Ectodermal cell (in vitro differentiated cells): ENCODE measurements around the gene SEZ6.

Experiments used
- H3K27ac ChIP-seq: 2 replicates; pipeline ENCODE4 v1.7.0; 2013; ENCODE audit warnings: mild to moderate bottlenecking, low read depth, low read length; ENCODE audit not compliant: insufficient read depth, poor library complexity, severe bottlenecking
- H3K27me3 ChIP-seq: 2 replicates; pipeline ENCODE4 v1.7.0; 2013; ENCODE audit warnings: mild to moderate bottlenecking, low read length; ENCODE audit not compliant: insufficient read depth, control insufficient read depth, poor library complexity, severe bottlenecking
- H3K36me3 ChIP-seq: one replicate; pipeline ENCODE4 v1.7.0; 2013; ENCODE audit warnings: low read length; ENCODE audit not compliant: control insufficient read depth, insufficient read depth
- H3K4me1 ChIP-seq: one replicate; pipeline ENCODE4 v1.7.0; 2013; ENCODE audit warnings: low read length; ENCODE audit not compliant: control insufficient read depth, insufficient read depth
- H3K4me3 ChIP-seq: 2 replicates; pipeline ENCODE4 v1.7.0; 2013; ENCODE audit warnings: low read depth, low read length, control low read depth; ENCODE audit not compliant: insufficient read depth
- H3K9me3 ChIP-seq: 2 replicates; pipeline ENCODE4 v1.7.0; 2013; ENCODE audit warnings: mild to moderate bottlenecking, low read length, moderate library complexity; ENCODE audit not compliant: control insufficient read depth
- WGBS, 2 experiments: methylation state at CpG; one replicate each; pipeline ENCODE4 v1.1.7; 2013; ENCODE audit warnings: missing lambda C conversion rate in 2 of 2; 5-methylcytosine and 5-hydroxymethylcytosine counted together

Gene SEZ6

DNA sequence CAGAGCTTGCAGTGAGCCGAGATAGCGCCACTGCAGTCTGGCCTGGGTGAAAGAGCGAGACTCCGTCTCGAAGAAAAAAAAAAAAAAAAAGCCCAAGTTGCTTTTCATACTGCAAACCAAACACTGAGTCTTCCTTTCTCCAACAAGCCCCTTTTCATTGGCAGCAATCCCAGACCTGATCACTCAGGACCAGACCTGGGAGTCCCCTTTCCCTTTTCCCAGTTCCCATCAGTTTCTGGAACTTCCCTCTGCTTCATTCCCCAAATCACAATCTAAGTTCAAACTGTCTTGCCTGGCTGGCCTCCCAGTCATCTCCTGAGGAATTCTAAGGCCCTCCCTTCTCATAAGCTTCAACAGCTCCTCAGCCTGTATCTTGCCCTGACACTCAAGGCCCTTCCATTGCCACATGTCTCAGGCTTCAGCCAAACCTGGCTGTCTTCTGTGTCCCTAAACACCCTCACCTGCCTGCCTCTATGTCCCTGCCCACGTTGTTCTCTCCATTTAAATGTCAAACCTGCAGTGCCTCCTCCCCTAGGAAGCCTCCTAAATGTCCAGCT, 42.7 kb downstream of the SEZ6 start:
- Histone ChIP-seq H3K27me3 (no peaks in the 10 kb centered on the region), H3K9me3 (no peaks in the 10 kb centered on the region), H3K4me3 (no peak overlapping the region), H3K27ac (no peak overlapping the region), H3K4me1 (peaks cover 5% of the 10 kb centered on the region), H3K36me3 (no peaks in the 10 kb centered on the region)
- WGBS, 2 experiments, result 84% methylated on average over 6 of the region's 6 CpGs

DNA sequence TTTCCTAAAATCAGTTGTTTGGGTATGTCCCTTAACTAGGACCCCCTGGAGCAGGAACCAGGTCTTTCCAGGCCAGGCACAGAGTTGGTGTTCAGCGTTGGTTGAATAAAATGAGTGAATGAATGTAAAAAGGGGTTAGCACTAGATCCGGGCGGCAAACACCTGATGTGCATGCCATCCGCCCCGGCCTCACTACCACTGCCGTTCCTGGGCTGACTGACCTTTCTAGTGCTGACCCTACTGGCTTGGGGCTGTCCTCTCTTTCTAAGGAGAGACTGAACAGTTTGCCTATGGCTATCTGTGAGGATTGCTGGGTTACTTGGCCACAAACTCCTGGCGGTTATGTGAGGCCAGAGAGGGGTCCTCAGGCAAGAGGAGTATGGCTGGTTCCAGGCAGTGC, 44.4 kb downstream of the SEZ6 start:
- H3K27me3 ChIP-seq, result no peaks in the 10 kb centered on the region
- no peaks in the 10 kb centered on the region for H3K4me1 ChIP-seq
- no peaks in the 10 kb centered on the region for H3K9me3 ChIP-seq
- no peak overlapping the region for H3K27ac ChIP-seq
- H3K36me3 ChIP-seq, result no peaks in the 10 kb centered on the region
- no peak overlapping the region for H3K4me3 ChIP-seq
- WGBS, 2 experiments, result 95 to 96% methylated on average over 7 of the region's 7 CpGs

DNA sequence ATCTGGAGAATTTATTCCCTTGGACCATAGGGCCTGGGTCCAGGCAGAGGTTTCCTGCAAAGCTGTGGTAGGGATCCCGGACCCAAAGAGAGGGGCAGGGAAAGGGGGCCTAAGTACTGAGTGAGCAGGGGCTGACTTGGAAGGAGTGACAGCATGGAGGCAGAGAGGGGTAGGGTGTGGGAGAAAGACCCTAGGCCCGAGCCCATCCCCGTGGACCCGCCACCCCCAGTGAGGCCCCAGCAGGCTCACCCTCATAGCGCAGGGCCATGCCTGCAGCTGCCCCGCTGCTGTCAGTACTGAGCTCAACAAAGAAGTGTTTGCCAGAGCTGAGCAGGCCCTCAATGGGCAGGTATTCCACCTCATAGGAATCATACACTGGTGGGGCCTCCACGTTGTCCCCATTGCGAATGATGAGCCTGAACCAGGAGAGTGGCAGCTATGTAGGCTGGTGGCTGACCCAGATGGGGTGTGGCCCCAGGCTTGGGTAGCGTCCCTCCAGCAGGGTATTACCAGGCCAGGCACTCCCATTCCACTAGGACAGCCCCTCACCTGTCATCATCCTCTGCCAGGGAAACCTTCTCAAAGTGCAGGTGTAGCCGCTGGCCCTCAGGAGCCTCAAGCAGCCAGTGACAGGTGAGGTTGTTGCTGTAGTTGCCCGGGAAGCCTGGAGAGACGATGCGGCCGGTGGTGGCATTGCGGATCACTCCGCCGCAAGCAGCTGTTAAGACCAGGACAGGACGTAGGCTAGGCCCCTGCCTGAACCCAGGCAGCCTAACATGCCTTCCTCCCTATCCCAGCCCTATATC, 45.4 kb downstream of the SEZ6 start:
- WGBS, 2 experiments, result 95 to 96% methylated on average over 18 of the region's 18 CpGs
- Histone ChIP-seq H3K27ac (no peak overlapping the region), H3K36me3 (no peaks in the 10 kb centered on the region), H3K4me1 (no peaks in the 10 kb centered on the region), H3K4me3 (no peak overlapping the region), H3K27me3 (no peaks in the 10 kb centered on the region), H3K9me3 (no peaks in the 10 kb centered on the region)

DNA sequence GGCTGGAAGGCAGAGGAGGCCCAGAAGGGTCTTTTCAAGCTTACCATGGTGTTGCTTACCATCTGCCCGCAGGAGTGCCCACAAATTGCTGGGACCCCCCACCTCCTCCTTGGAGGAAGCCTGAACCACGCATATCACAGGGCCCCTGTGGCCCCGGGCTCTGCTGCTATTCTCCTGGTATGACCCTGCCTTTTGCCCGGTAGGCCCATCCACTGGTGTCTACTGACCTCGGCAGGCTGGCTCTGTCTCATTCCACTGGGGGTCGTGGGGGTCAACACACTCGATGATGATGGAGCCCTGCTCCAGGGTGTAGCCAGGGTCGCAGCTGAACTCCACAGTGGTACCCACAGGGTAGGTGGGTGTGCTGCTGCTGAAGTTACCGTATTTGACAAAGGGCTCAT, 46.4 kb downstream of the SEZ6 start:
- Histone ChIP-seq H3K9me3 (no peaks in the 10 kb centered on the region), H3K27me3 (no peaks in the 10 kb centered on the region), H3K4me3 (no peak overlapping the region), H3K4me1 (no peaks in the 10 kb centered on the region), H3K36me3 (no peaks in the 10 kb centered on the region), H3K27ac (no peak overlapping the region)
- 90 to 91% methylated on average over 9 of the region's 9 CpGs for WGBS, 2 experiments

DNA sequence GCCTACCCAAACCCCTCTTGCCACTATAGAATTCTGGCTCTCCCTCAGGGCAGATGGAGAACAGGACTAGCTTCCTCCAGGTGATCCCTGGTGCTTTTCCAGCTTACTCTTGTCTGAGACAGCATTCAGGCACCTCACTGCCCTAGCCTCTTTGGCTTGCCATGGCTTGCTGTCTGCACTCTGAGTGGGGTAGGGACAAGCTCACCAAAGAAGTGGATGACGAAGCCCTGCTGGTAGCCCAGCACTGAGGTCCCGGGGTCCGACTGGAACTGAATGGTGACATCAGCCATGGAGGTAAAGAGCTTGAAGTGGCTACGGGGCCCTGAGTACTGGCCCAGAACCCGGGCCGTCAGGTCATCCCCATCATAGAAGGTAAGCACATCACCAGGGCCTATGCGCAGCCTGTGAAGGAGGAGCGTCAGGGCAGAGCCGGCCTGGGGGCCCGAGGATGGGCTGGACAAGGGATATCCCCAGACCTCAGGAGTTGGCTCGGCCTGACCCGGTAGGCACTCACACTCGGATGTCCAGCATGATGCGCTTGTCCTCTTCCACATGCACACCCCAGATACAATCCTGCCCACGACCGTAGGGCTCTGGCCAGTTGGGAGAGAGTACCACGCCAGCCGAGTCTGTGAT, 46.9 kb downstream of the SEZ6 start:
- Histone ChIP-seq H3K27ac (no peak overlapping the region), H3K4me1 (no peaks in the 10 kb centered on the region), H3K27me3 (no peaks in the 10 kb centered on the region), H3K9me3 (no peaks in the 10 kb centered on the region), H3K36me3 (no peaks in the 10 kb centered on the region), H3K4me3 (no peak overlapping the region)
- WGBS, 2 experiments, result 94% methylated on average over 18 of the region's 18 CpGs

DNA sequence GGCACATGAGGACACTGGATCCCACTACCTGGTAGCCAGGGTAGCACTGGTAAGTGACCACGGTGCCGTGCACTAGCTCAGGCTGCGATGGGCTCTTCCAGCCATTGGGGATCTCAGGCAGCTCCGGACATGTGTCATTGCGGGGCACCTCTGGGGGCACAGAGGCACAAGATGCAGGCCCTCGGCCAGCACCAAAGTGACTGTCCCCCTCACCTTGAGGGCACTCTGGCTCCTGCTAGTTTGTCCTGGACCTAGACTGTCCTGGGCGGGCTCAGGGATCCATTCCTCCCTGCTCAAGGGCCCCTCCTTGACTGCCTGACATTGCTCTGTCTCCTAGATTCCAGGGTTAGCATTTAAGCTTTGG, 47.9 kb downstream of the SEZ6 start:
- Histone ChIP-seq H3K4me3 (no peak overlapping the region), H3K36me3 (no peaks in the 10 kb centered on the region), H3K4me1 (peaks cover under 1% of the 10 kb centered on the region), H3K27me3 (no peaks in the 10 kb centered on the region), H3K27ac (no peak overlapping the region), H3K9me3 (no peaks in the 10 kb centered on the region)
- 93 to 97% methylated on average over 7 of the region's 7 CpGs for WGBS, 2 experiments

DNA sequence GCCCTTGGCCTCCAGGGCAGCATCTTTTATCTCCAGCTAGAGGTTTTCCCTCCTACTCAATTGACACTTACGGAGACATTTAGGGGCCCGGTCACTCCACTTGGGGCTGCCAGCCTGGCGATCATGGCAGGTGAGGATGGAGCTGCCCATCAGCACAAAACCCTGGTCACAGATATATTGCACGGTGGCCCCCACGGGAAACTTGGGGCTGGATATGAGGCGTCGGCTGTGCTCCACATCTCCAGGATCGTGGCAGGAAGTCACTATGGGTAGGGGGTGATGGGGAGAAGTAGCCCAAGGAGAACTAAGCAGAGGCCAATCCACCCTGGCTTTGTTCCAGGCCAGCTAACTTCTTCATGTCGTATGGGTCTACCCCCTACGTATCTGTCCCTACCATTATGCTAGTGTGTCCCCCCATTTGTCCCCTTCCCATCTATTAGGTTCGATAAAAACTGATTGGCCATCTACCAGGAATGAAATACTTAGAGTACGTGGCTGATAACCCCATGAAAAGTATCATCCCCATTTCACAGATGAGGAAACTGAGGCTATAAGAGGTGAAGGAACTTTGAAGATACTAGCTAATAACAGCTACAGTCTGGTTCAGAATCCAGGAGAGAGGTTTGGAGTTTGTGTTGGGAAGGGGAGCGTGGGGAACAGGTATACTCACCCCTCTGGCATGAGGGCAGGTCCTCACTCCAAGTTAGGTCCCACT, 48.4 kb downstream of the SEZ6 start:
- Histone ChIP-seq H3K9me3 (no peaks in the 10 kb centered on the region), H3K27me3 (no peaks in the 10 kb centered on the region), H3K4me1 (peaks cover 5% of the 10 kb centered on the region), H3K36me3 (no peaks in the 10 kb centered on the region), H3K27ac (no peak overlapping the region), H3K4me3 (no peak overlapping the region)
- 93 to 94% methylated on average over 13 of the region's 13 CpGs for whole genome bisulfite sequencing, 2 experiments

DNA sequence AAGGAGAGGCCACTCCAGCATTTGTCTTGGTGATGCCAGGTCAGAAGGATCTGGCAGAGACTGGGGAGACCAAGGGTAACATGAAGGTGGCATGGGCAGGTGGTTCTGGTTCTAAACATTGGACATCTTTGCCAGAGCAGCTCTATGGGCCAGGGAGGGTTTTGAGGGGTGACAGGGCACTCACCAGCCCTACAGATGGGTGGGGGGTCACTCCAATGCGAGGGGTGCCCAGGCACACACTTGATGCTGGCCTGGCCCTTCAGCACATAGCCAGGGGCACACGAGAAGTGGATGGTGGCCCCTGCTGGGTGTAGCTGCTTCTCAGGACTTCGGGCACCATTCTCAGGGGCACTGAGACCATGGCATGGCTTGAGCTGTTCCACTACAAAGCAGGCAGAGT, 49.0 kb downstream of the SEZ6 start:
- no peaks in the 10 kb centered on the region for H3K27me3 ChIP-seq
- H3K27ac ChIP-seq, result no peak overlapping the region
- whole genome bisulfite sequencing, 2 experiments, result 92 to 95% methylated on average over 3 of the region's 3 CpGs
- H3K9me3 ChIP-seq, result no peaks in the 10 kb centered on the region
- no peak overlapping the region for H3K4me3 ChIP-seq
- H3K4me1 ChIP-seq, result peaks cover 5% of the 10 kb centered on the region
- H3K36me3 ChIP-seq, result no peaks in the 10 kb centered on the region

DNA sequence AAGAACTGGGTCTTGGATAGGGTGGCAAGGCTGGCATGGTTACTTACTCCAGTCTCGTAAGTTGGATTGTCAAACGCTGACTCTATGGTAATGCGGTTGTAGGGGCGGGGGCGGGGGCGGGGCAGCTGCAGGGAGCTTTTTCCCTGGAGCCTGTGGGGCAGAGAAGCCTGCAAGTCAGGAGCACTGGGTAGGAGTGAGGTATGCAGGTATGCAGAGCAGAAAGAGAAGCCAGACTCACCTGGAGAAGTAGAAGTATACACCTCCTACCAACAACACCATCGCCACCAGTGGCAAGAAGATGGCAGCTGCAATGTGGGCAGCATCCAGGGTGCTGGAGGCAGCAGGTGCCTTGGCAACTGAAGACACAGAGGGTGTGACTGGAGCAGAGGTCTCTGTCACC, 49.7 kb downstream of the SEZ6 start:
- no peak overlapping the region for H3K4me3 ChIP-seq
- no peaks in the 10 kb centered on the region for H3K9me3 ChIP-seq
- H3K36me3 ChIP-seq, result no peaks in the 10 kb centered on the region
- no peak overlapping the region for H3K27ac ChIP-seq
- peaks cover 5% of the 10 kb centered on the region for H3K4me1 ChIP-seq
- 75% methylated on average over 7 of the region's 7 CpGs for WGBS, 2 experiments
- H3K27me3 ChIP-seq, result no peaks in the 10 kb centered on the region

DNA sequence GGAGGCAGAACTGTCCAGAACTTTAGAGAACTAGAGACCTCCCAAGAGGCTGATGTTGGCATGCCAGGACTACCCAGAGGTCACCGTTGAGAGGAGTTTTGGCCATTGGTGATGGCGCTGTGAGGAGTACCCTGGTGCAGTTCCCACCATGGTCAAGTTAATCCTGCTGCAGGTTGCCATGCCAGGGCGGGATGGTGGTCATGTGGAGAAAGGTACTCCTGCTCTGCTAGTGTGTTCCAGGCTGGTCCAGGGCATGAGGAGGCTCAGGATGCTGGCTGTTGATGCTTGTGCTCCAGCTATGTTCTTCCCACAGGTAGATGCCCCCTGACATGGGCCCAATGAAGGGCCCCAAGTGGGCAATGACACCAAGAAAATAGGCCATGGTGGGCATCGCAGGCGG, 50.4 kb downstream of the SEZ6 start:
- Histone ChIP-seq H3K27me3 (no peaks in the 10 kb centered on the region), H3K27ac (no peak overlapping the region), H3K4me1 (peaks cover 5% of the 10 kb centered on the region), H3K9me3 (no peaks in the 10 kb centered on the region), H3K36me3 (no peaks in the 10 kb centered on the region), H3K4me3 (no peak overlapping the region)
- 94 to 96% methylated on average over 5 of the region's 5 CpGs for WGBS, 2 experiments
